Immature natural killer cell (primary cell): ENCODE data around the gene TAF6. TPM values are rescaled to one million over a fixed set of nuclear protein-coding genes. Genes with fewer than 3 reads are reported as not detected.
"Not testable (repeated sequence)": the region's sequence is repeated elsewhere in the genome, so short reads cannot be mapped to it uniquely, and the experiment has no call there.

Experiments
- DNase-seq, 3 donors: peaks; one replicate each; pipeline ENCODE4 v3.0.0; 2022; ENCODE audit warnings: mixed read lengths in 1 of 3
- H3K27ac Mint-ChIP-seq, 6 donors: one replicate each; pipeline ENCODE4 v1.8.0; 2020; ENCODE audit warnings: mixed read lengths in 6 of 6, mild to moderate bottlenecking in 5 of 6, inconsistent platforms in 4 of 6, moderate library complexity in 3 of 6
- H3K27me3 Mint-ChIP-seq, 3 donors: one replicate each; pipeline ENCODE4 v1.8.0; 2020 to 2021; ENCODE audit warnings: low read depth in 3 of 3, mild to moderate bottlenecking in 3 of 3, mixed read lengths in 3 of 3, moderate library complexity in 3 of 3, inconsistent platforms in 1 of 3
- H3K36me3 Mint-ChIP-seq, 3 donors: one replicate each; pipeline ENCODE4 v1.8.0; 2020; ENCODE audit warnings: mixed read lengths in 3 of 3, inconsistent platforms in 2 of 3, mild to moderate bottlenecking in 2 of 3
- H3K4me1 Mint-ChIP-seq, 2 donors: one replicate each; pipeline ENCODE4 v1.8.0; 2020; ENCODE audit warnings: inconsistent platforms in 2 of 2, mild to moderate bottlenecking in 2 of 2, mixed read lengths in 2 of 2, moderate library complexity in 1 of 2
- H3K4me3 Mint-ChIP-seq, 5 donors: one replicate each; pipeline ENCODE4 v1.8.0; 2020; ENCODE audit warnings: mild to moderate bottlenecking in 5 of 5, mixed read lengths in 5 of 5, inconsistent platforms in 3 of 5, moderate library complexity in 3 of 5
- H3K9me3 Mint-ChIP-seq, 6 donors: one replicate each; pipeline ENCODE4 v1.8.0; 2020; ENCODE audit warnings: mild to moderate bottlenecking in 6 of 6, mixed read lengths in 6 of 6, inconsistent platforms in 4 of 6, moderate library complexity in 3 of 6
- polyA plus RNA-seq, 3 donors: library from polyadenylated mRNA; unstranded; fragments of 300-500 nt; fragmentation: Illumina TruSeq; gene quantifications; one replicate each; pipeline ENCODE4 v1.2.3, GENCODE V29; 2021

The TAF6 gene
- polyA plus RNA-seq, 3 donors from 2014 or later = 15.3 to 34.8 (median 17.3) TPM

DNA sequence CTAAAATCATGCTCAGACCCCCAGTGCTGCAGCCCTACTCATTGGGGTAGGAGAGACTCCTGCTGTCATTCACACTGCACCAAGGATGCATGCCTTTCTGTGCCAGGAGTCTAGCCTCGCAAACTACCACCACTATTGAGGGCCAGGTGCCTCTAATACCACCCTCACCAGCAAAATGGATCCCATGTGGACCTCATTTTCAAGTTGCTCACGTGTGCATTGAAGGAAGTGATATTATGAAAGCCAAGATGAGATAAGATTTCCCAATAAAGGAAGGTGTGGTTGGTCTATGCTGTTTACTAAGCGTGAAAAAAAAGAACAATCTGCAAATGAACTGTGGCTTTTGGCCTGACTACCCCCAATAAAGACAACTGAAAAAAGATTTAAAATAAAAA, 22.4 kb upstream of the TAF6 start:
- H3K4me3 Mint-ChIP-seq = no peak overlapping the region
- H3K27ac Mint-ChIP-seq = no peak overlapping the region
- no peaks in the 10 kb centered on the region for H3K36me3 Mint-ChIP-seq
- H3K4me1 Mint-ChIP-seq = no peaks in the 10 kb centered on the region
- no peak for DNase-seq
- H3K27me3 Mint-ChIP-seq = peaks cover 0 to 9% (median 2%) of the 10 kb centered on the region in 3 donors
- no peaks in the 10 kb centered on the region for H3K9me3 Mint-ChIP-seq

- Mint-ChIP-seq H3K9me3 (no peaks in the 10 kb centered on the region), H3K36me3 (no peaks in the 10 kb centered on the region), H3K27me3 (peaks cover 0 to 8% (median 5%) of the 10 kb centered on the region in 3 donors), H3K4me1 (no peaks in the 10 kb centered on the region), H3K27ac (no peak overlapping the region), H3K4me3 (no peak overlapping the region)
- no peak for DNase-seq
These were observed 18.9 kb upstream of the TAF6 start for GRCh38 chr7:100137851-100138760.

DNA sequence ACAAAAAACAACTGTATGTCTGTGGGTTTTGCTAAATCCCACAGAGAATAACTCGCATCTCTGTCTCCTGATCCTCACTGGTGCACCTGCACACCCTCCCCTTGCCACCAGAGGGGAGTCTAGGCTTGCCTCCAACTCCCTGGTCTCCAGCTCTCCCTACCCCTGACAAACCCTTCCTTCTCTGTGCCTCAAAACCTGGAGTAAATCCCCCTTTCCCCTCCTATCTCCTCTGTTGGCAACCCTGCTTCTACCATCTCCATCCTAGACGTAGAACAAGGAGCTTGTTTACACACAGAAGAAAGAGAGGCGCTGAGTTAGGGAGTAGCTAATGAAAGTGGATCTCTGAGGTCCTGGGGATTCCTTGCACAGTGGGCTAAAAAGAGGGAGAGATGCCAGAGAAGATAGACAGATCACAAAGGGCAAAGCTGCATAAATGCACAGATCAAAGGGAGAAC, 13.6 kb upstream of the TAF6 start:
- H3K27ac Mint-ChIP-seq = no peak overlapping the region
- H3K4me1 Mint-ChIP-seq = peaks cover 11% of the 10 kb centered on the region in 2 donors
- peaks cover 0 to 5% (median 3%) of the 10 kb centered on the region in 3 donors for H3K27me3 Mint-ChIP-seq
- DNase-seq = peak; percentile 38 to 54 (median 48)
- H3K36me3 Mint-ChIP-seq = no peaks in the 10 kb centered on the region
- H3K9me3 Mint-ChIP-seq = no peaks in the 10 kb centered on the region
- H3K4me3 Mint-ChIP-seq = no peak overlapping the region

- H3K4me3 Mint-ChIP-seq = no peak overlapping the region
- peaks cover 11% of the 10 kb centered on the region in 2 donors for H3K4me1 Mint-ChIP-seq
- no peaks in the 10 kb centered on the region for H3K36me3 Mint-ChIP-seq
- DNase-seq = no peak
- H3K9me3 Mint-ChIP-seq = no peaks in the 10 kb centered on the region
- H3K27me3 Mint-ChIP-seq = peaks cover under 1 to 5% (median 3%) of the 10 kb centered on the region in 3 donors
- H3K27ac Mint-ChIP-seq = no peak overlapping the region
These were observed 13.0 kb upstream of the TAF6 start for GRCh38 chr7:100132126-100132525.

DNA sequence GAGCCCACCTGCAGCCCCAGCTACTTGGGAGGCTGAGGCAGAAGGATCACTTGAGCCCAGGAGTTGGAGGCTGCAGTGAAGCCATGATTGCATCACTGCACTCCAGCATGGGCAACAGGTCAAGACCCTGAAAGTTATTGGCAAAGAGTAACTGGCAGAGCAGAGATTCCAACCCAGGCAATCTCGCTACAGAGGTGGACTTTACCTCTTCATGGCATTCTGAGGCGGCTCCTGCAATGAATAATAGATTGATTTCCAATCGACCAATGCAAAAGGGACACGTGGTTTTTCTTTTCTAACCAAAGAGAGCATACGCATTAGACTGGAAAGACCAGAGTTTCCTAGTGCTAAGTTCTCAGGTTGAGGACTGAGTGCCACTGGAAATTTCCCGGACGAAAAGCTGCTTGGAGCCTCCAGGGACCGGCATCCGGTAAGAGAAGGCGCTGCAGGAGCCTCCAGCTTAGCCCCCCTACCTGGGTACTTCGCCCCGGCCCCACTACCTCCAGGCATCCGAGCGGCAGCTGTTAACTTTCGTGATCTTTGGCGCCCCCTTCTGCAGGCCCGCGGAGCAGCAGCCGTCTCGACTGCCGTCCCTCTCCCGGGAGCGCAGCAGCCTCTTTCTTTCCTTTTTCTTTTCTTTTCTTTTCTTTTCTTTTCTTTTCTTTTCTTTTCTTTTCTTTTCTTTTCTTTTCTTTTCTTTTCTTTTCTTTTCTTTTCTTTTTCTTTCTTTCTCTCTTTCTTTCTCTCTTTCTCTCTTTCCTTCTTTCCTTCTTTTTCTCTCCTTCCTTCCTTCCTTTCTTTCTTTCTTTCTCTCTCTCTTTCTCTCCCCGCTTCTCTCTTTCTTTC, 11.7 kb upstream of the TAF6 start:
- H3K27me3 Mint-ChIP-seq = peaks cover 5 to 13% (median 8%) of the 10 kb centered on the region in 3 donors
- peaks cover 20 to 21% of the 10 kb centered on the region in 2 donors for H3K4me1 Mint-ChIP-seq
- DNase-seq = peak; percentile 77
- H3K9me3 Mint-ChIP-seq = no peaks in the 10 kb centered on the region
- H3K36me3 Mint-ChIP-seq = no peaks in the 10 kb centered on the region
- H3K4me3 Mint-ChIP-seq = peak overlapping the region in 1 of 5 donors; percentile 30
- no peak overlapping the region for H3K27ac Mint-ChIP-seq

- Mint-ChIP-seq H3K27me3 (peaks cover 5 to 10% (median 8%) of the 10 kb centered on the region in 3 donors), H3K4me1 (peaks cover 23 to 26% of the 10 kb centered on the region in 2 donors)
- DNase-seq, H3K27ac Mint-ChIP-seq, H3K4me3 Mint-ChIP-seq, H3K36me3 Mint-ChIP-seq, H3K9me3 Mint-ChIP-seq: not testable (repeated sequence)
These were observed 11.1 kb upstream of the TAF6 start for GRCh38 chr7:100130220-100130607.

DNA sequence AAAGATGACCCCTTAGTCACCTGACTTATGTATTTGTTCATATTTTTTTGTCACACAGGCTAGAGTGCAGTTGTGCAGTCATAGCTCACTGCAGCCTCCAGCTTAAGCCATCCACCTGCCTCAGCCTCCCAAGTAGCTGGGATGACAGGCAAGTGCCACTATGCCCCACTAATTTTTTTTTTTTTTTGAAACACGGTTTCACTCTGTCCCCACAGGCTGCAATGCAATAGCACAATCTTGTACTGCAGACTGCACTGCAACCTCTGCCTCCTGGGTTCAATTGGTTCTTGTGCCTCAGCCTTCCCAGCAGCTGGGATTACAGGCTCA, 9.4 kb upstream of the TAF6 start:
- peaks cover 33 to 37% of the 10 kb centered on the region in 2 donors for H3K4me1 Mint-ChIP-seq
- H3K27ac Mint-ChIP-seq = peak overlapping the region in 1 of 6 donors; percentile 53
- H3K36me3 Mint-ChIP-seq = no peaks in the 10 kb centered on the region
- H3K4me3 Mint-ChIP-seq = peak overlapping the region; percentile 66 to 82 (median 77)
- no peaks in the 10 kb centered on the region for H3K9me3 Mint-ChIP-seq
- peaks cover 5 to 12% (median 8%) of the 10 kb centered on the region in 3 donors for H3K27me3 Mint-ChIP-seq
- DNase-seq = no peak

DNA sequence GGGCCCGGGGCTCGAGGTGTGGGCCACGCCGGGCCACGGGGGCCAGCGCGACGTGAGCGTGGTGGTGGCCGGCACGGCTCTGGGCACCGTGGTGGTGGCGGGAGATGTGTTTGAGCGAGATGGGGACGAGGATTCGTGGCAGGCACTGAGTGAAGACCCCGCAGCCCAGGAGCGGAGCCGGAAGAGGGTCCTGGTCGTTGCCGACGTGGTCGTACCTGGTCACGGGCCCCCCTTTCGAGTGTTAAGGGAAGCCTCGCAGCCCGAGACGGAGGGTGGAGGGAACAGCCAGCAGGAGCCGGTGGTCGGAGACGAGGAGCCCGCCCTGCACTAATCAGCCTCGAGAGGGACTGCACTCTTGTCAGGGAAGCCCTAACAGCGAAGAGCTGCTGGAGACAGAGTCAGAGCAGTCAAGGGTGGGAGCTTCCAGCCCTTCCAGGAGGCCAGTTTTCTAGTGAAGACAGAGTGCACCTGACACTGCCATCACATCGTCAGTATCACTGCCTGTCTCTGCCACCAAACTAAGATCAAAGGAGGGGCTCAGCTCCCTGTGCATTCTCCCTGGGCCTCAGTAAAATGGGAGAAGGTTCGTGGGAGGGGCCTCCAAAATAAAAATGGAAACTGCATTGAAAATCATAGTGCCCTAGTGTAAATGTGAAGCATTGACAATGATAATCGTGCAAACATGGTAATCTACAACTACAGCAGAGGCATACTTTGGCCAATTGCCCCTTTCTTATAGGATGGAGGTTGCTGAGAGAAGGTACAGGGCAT, 8.9 kb upstream of the TAF6 start:
- DNase-seq = peak in 1 of 3 donors; percentile 16
- Mint-ChIP-seq H3K9me3 (no peaks in the 10 kb centered on the region), H3K4me3 (peak overlapping the region; percentile 66 to 82 (median 77)), H3K27me3 (peaks cover 5 to 12% (median 8%) of the 10 kb centered on the region in 3 donors), H3K36me3 (no peaks in the 10 kb centered on the region), H3K27ac (peak overlapping the region; percentile 35 to 76 (median 52)), H3K4me1 (peaks cover 33 to 37% of the 10 kb centered on the region in 2 donors)

DNA sequence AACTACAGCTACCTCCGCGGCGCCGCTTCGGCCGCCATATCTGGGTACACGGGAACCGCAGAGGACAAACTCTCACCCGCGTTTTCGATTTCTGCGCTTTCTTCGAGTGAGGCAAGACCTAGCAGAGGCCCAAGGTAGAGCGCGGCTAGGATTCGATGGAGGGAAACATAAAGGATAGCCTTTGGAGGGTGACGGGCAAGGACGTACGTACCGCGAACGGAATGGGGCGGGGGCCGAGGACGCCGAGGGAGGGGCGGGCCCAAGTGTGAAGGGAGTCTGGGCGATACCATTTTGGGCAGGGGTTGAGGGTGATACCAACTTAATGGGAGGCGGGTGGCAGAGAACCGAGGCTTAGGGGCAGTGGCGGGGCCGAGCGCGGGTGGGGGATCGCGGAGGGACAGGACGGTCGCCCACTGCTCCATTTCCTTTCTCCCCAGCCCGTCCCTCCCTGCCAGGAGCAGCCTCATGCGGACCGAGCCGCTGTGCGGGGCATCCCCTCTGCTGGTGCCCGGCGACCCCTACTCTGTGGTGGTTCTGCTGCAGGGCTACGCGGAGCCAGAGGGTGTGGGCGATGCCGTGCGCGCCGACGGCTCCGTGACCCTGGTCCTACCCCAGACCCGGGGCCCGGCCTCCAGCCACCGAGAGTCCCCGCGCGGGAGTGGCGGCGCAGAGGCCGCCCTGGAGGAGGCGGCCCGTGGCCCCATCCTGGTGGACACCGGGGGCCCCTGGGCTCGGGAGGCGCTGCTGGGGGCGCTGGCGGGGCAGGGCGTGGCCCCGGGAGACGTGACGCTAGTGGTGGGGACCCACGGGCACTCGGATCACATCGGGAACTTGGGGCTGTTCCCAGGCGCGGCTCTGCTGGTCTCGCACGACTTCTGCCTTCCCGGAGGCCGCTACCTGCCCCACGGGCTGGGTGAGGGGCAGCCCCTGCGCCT, 8.0 kb upstream of the TAF6 start, which contains the start of gene MBLAC1:
Gene MBLAC1 (plus strand): TSS at position 37 of the 935 bp plus-strand sequence. CDS start 429 bp downstream, at position 466.
- H3K27me3 Mint-ChIP-seq = peaks cover 5 to 12% (median 8%) of the 10 kb centered on the region in 3 donors
- peaks cover 33 to 38% of the 10 kb centered on the region in 2 donors for H3K4me1 Mint-ChIP-seq
- H3K4me3 Mint-ChIP-seq = peak within 1 kb of the TSS; percentile 99 to 100 (median 99)
- H3K9me3 Mint-ChIP-seq = no peaks in the 10 kb centered on the region
- peak; percentile 92 to 94 (median 92) for DNase-seq
- no peaks in the 10 kb centered on the region for H3K36me3 Mint-ChIP-seq
- peak within 1 kb of the TSS; percentile 98 to 100 (median 99) for H3K27ac Mint-ChIP-seq

DNA sequence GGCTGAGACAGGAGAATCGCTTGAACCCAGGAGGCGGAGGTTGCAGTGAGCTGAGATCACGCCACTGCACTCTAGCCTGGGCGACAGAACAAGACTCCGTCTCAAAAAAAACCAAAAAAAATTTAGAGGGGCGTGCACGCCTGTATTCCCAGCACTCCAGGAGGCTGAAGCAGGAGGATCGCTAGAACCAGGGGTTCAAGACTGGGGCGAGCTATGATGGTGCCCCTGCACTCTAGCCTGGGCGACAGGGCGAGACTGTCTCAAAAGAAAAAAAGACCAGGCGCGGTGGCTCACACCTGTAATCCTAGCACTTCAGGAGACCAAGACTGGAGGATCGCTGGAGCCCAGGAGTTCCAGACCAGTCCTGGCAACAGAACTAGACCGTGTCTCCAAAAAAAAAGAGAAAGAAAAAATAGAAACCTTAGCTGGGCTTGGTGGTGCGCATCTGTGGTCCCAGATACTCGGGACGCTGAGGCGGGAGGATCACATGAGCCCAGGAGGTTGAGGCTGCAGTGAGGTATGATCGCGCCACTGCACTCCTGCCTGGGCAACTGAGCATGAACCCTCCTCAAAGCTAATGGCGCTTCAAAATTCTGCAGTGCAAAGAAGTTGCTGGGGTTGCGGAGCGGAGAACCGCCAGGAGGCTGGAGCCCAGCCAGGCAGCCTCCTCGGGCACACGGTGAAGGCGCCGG, 7.2 kb upstream of the TAF6 start:
- DNase-seq = no peak
- Mint-ChIP-seq H3K4me1 (peaks cover 33 to 40% of the 10 kb centered on the region in 2 donors), H3K27me3 (peaks cover 5 to 10% (median 6%) of the 10 kb centered on the region in 3 donors), H3K36me3 (no peaks in the 10 kb centered on the region), H3K9me3 (no peaks in the 10 kb centered on the region), H3K27ac (peak overlapping the region; percentile 98 to 100 (median 99)), H3K4me3 (peak overlapping the region; percentile 99 to 100 (median 99))

- Mint-ChIP-seq H3K27me3 (peaks cover 6 to 11% (median 9%) of the 10 kb centered on the region in 3 donors), H3K4me3 (peak overlapping the region in 4 of 5 donors; percentile 37 to 100 (median 85)), H3K4me1 (peaks cover 42 to 48% of the 10 kb centered on the region in 2 donors), H3K27ac (peak overlapping the region in 5 of 6 donors; percentile 55 to 87 (median 77)), H3K36me3 (no peaks in the 10 kb centered on the region), H3K9me3 (no peaks in the 10 kb centered on the region)
- DNase-seq = no peak
These were observed 5.4 kb upstream of the TAF6 start for GRCh38 chr7:100124301-100125230.
